OCI-LY1 (cell line): ENCODE results near the gene TNPO2.

Experiments
- EZH2 ChIP-seq: fragments of 200-600 bp; sonication (generic), shearing (Covaris generic); IDR thresholded peaks from 2 replicates; pipeline ENCODE4 v1.8.0; 2017; ENCODE audit warnings: borderline replicate concordance, mixed run types, mild to moderate bottlenecking, antibody characterized with exemption, low read length, moderate library complexity, mixed read lengths
- TF ChIP-seq, protein P1 (sequence below): fragments of 200-600 bp; sonication (generic), shearing (Covaris generic); IDR thresholded peaks from 2 replicates; pipeline ENCODE4 v1.5.1; 2017; ENCODE audit warnings: mild to moderate bottlenecking, antibody characterized with exemption, low read length, moderate library complexity, mixed read lengths

DNA sequence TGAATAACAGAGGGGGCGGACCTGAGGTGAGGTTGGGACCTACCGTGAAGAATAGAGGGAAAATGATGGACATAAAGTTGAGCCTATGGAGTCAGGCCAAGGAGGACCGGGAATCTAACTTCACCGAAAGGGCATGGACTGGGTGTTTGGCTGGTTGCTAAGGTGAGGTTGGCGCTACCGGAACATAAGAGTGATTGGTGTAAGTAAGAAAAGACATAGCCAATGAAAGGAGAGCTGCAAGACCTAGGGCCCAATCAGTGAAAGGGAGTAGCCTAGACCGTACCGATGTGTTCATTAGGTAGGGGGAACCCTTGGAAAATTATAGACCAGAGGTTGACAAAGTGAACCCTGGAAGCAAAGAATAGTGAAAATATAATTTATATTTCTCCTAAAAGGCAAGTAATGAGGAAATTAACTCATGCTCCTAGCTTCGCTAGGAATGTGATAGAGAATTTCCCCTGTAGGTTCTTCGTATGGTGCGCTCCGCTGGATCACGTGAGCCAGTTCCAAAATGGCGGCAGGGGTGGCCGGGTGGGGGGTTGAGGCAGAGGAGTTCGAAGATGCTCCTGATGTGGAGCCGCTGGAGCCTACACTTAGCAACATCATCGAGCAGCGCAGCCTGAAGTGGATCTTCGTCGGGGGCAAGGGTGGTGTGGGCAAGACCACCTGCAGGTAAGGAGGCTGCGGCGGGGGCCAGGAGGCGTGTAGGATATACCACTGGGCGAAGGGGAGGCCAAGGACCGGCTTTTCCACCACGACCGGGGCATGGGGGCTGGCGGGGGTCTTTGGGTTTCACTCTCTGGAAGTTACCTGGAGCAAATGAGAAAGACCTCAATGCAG, 13.5 kb upstream of the TNPO2 start, which contains the start of gene GET3:
- TF ChIP-seq, protein P1, sequence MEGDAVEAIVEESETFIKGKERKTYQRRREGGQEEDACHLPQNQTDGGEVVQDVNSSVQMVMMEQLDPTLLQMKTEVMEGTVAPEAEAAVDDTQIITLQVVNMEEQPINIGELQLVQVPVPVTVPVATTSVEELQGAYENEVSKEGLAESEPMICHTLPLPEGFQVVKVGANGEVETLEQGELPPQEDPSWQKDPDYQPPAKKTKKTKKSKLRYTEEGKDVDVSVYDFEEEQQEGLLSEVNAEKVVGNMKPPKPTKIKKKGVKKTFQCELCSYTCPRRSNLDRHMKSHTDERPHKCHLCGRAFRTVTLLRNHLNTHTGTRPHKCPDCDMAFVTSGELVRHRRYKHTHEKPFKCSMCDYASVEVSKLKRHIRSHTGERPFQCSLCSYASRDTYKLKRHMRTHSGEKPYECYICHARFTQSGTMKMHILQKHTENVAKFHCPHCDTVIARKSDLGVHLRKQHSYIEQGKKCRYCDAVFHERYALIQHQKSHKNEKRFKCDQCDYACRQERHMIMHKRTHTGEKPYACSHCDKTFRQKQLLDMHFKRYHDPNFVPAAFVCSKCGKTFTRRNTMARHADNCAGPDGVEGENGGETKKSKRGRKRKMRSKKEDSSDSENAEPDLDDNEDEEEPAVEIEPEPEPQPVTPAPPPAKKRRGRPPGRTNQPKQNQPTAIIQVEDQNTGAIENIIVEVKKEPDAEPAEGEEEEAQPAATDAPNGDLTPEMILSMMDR = no peak
- no peak for TF ChIP-seq EZH2
